ENCODE measurements around the gene ZNF618. TPM values are rescaled to one million over a fixed set of nuclear protein-coding genes. Genes with fewer than 3 reads are reported as not detected.

Gene ZNF618
- polyA plus RNA-seq, 3 donors: 0.53 to 1.9 (median 0.78) TPM

DNA sequence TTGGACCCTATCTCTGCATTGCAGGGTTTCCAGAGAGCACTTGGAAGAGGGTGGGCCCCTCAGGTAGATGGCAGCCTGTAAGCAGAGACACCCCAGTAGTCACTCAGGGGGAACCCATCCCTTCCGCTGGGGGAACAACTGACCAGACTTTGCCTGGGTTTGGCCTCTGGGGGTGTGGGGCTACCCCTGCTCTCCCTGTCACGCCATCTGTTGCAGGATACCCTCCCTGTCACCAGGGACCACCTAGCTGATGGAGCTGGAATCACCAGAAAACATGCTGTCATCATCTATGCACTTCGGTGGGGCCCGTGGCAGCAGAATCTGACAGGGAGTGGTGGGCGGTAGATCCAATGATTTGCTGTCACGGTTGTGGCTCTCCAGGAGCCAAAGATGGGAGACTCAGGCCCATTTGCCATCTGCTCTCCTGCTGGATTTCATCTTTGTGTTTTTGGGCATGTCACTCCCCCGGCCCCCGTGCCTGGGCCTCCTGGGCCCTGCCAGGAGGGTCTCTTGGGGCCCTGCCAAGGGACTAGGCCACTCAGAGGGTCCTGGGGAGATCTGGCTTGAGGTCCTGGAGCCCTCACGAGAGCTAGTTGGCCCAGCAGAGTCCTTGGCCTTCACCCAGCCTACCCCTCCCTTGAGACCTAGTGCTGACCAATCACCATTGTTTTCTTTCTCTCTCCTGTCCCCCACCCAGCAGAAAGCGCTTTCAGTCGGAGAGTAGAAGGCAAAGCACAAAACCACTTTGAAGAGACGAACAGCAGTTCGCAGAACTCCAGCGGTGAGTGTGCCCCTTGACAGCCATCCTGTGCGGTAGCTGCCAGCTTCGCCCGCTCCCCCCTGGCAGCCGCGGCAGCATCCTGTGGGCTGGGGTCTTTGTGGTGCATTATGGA is 156.1 kb downstream of the ZNF618 start:
- no peak for DNase-seq
- intact Hi-C loops (cut with micrococcal nuclease): no loop called here
- H3K4me3 ChIP-seq (replicated peaks in 1 of 3; ENCODE audit: low read depth in 2 of 3, low read length in 3 of 3): no peak overlapping the region
- Mint-ChIP-seq H3K27me3 (ENCODE audit: low read depth in 3 of 3) (peaks cover 0 to 7% (median 0%) of the 10 kb centered on the region in 3 donors), H3K4me1 (no peaks in the 10 kb centered on the region), H3K27ac (peak overlapping the region in 3 of 7 donors; percentile 33 to 64 (median 42)), H3K9me3 (peaks cover 0 to 5% (median 0%) of the 10 kb centered on the region in 7 donors), H3K4me3 (no peak overlapping the region), H3K36me3 (peaks cover 34 to 35% of the 10 kb centered on the region in 2 donors)
- H3K36me3 ChIP-seq (replicated peaks in 1 of 2; ENCODE audit: control insufficient read depth in 1 of 2, insufficient read depth in 2 of 2, low read length in 2 of 2): peaks cover 9 to 26% of the 10 kb centered on the region in 2 donors
- H3K27me3 ChIP-seq (ENCODE audit: control insufficient read depth in 2 of 2, insufficient read depth in 2 of 2, low read length in 2 of 2): no peaks in the 10 kb centered on the region
- no peak overlapping the region for H3K27ac ChIP-seq (ENCODE audit: low read depth in 1 of 2, low read length in 2 of 2)
- no peak overlapping the region for H2AFZ ChIP-seq (ENCODE audit: insufficient read depth, low read depth, low read length, poor library complexity, severe bottlenecking)
- H4K20me1 ChIP-seq (ENCODE audit: insufficient read depth, low read length): no peaks in the 10 kb centered on the region
- 97% methylated on average over 14 of the region's 19 CpGs for WGBS (ENCODE audit: insufficient coverage)
- no peak overlapping the region for H3K9ac ChIP-seq (ENCODE audit: insufficient read depth, low read length, poor library complexity, severe bottlenecking)
- TF ChIP-seq CTCF (IDR thresholded peaks at IDR 0.05): no peak
- peaks cover 0 to 2% of the 10 kb centered on the region in 2 donors for H3K9me3 ChIP-seq (replicated peaks in 1 of 2; ENCODE audit: control insufficient read depth in 1 of 2, insufficient read depth in 1 of 2, low read length in 2 of 2)
- no peak overlapping the region for H3K4me2 ChIP-seq (replicated peaks; ENCODE audit: extremely low read depth, low read length, poor library complexity, severe bottlenecking)
- no peaks in the 10 kb centered on the region for H3K4me1 ChIP-seq (ENCODE audit: control insufficient read depth in 1 of 2, insufficient read depth in 2 of 2, low read length in 2 of 2)
- H3K79me2 ChIP-seq (ENCODE audit: insufficient read depth, low read length): no peaks in the 10 kb centered on the region

DNA sequence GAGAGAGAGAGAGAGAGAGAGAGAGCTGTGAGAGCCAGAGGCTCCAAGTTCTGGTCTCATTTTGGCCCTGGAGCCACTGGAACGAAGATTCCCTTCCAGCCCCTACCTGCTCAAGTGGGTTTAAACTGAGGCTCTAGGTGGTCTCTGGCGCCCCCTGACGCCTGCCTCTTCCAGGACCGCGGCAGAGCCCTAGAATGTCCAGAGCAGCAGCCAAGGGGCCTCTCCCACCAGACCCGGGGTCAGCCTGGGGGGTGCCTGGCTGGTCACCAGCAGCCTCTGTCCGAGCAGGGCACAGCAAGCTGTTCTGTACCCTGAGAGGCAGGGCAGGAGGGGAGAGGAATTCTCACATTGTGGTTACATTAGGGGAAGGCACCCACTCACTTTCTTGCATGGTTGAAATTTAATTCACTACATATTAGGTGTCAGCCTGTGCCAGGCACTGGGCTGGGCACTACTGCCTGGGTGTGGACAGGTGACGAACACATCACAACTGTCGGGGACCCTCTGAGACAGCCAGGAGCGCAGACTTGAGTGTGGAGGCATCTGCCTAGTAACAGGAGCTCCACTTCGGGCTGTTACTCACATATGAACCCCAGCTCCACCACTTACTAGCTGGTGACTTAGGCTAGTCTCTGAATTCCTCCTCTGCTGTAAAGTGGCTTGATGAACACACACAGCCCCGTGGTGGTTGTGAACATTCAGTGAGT is 157.4 kb downstream of the ZNF618 start:
- TF ChIP-seq CTCF (IDR thresholded peaks at IDR 0.05): no peak
- Histone ChIP-seq H2AFZ (ENCODE audit: insufficient read depth, low read depth, low read length, poor library complexity, severe bottlenecking) (no peak overlapping the region), H3K4me1 (ENCODE audit: control insufficient read depth in 1 of 2, insufficient read depth in 2 of 2, low read length in 2 of 2) (no peaks in the 10 kb centered on the region), H3K27me3 (ENCODE audit: control insufficient read depth in 2 of 2, insufficient read depth in 2 of 2, low read length in 2 of 2) (no peaks in the 10 kb centered on the region), H3K9ac (ENCODE audit: insufficient read depth, low read length, poor library complexity, severe bottlenecking) (no peak overlapping the region), H4K20me1 (ENCODE audit: insufficient read depth, low read length) (no peaks in the 10 kb centered on the region), H3K27ac (ENCODE audit: low read depth in 1 of 2, low read length in 2 of 2) (no peak overlapping the region), H3K4me2 (replicated peaks; ENCODE audit: extremely low read depth, low read length, poor library complexity, severe bottlenecking) (no peak overlapping the region), H3K36me3 (replicated peaks in 1 of 2; ENCODE audit: control insufficient read depth in 1 of 2, insufficient read depth in 2 of 2, low read length in 2 of 2) (peaks cover 9 to 25% of the 10 kb centered on the region in 2 donors), H3K79me2 (ENCODE audit: insufficient read depth, low read length) (no peaks in the 10 kb centered on the region), H3K4me3 (replicated peaks in 1 of 3; ENCODE audit: low read depth in 2 of 3, low read length in 3 of 3) (no peak overlapping the region), H3K9me3 (replicated peaks in 1 of 2; ENCODE audit: control insufficient read depth in 1 of 2, insufficient read depth in 1 of 2, low read length in 2 of 2) (peaks cover 0 to 2% of the 10 kb centered on the region in 2 donors)
- peaks cover 34 to 39% of the 10 kb centered on the region in 2 donors for H3K36me3 Mint-ChIP-seq
- peak overlapping the region in 1 of 7 donors; percentile 26 for H3K27ac Mint-ChIP-seq
- intact Hi-C loops (cut with micrococcal nuclease): no loop called here
- no peak for DNase-seq
- peaks cover 0 to 7% (median 0%) of the 10 kb centered on the region in 3 donors for H3K27me3 Mint-ChIP-seq (ENCODE audit: low read depth in 3 of 3)
- no peaks in the 10 kb centered on the region for H3K4me1 Mint-ChIP-seq
- 89% methylated on average over 6 of the region's 12 CpGs for WGBS (ENCODE audit: insufficient coverage)
- H3K9me3 Mint-ChIP-seq: peaks cover 0 to 7% (median 0%) of the 10 kb centered on the region in 7 donors
- no peak overlapping the region for H3K4me3 Mint-ChIP-seq

Measured in CD14-positive monocyte (primary cell).